HepG2 (cell line): ENCODE results near the gene SMIM36. TPM values are rescaled to one million over a fixed set of nuclear protein-coding genes. Genes with fewer than 3 reads are reported as not detected.

Experiments used
- DNMT3B ChIP-seq: conservative IDR thresholded peaks from 2 replicates; pipeline ENCODE4 v1.6.1; 2016; ENCODE audit warnings: missing biosample characterization, control low read depth
- GTF2F1 ChIP-seq: fragments of 150-350 bp; IDR thresholded peaks from 2 replicates; pipeline ENCODE4 v1.6.1; 2014; ENCODE audit warnings: low read length
- HIC2 ChIP-seq: sonication (generic); formaldehyde crosslinking; IDR thresholded peaks from 2 replicates; pipeline ENCODE4 v1.9.0; 2022; ENCODE audit warnings: low read depth, missing genetic modification reagents
- IRX3 ChIP-seq: sonication (generic); formaldehyde crosslinking; IDR thresholded peaks from 2 replicates; pipeline ENCODE4 v1.8.1; 2023; ENCODE audit warnings: mild to moderate bottlenecking, low read depth, missing genetic modification reagents, borderline replicate concordance
- KLF9 ChIP-seq: IDR thresholded peaks from 2 replicates; pipeline ENCODE4 v1.6.1; 2016; ENCODE audit warnings: low read depth
- MBD4 ChIP-seq: IDR thresholded peaks from 2 replicates; pipeline ENCODE4 v1.6.1; 2012; ENCODE audit warnings: low read length, inconsistent platforms, borderline replicate concordance
- PRDM10 ChIP-seq: sonication (generic); formaldehyde crosslinking; IDR thresholded peaks from 2 replicates; pipeline ENCODE4 v1.4.0; 2020; ENCODE audit warnings: low read depth, missing genetic modification reagents
- PRMT3 ChIP-seq: sonication (generic); formaldehyde crosslinking; IDR thresholded peaks from 2 replicates; pipeline ENCODE4 v1.8.1; 2022; ENCODE audit warnings: low read depth, mild to moderate bottlenecking, moderate library complexity, missing genetic modification reagents, borderline replicate concordance
- RAD51 ChIP-seq: fragments of 450-650 bp; IDR thresholded peaks from 2 replicates; pipeline ENCODE4 v1.6.1; 2016; ENCODE audit warnings: borderline replicate concordance
- RCOR2 ChIP-seq: IDR thresholded peaks from 2 replicates; pipeline ENCODE4 v1.6.1; 2016; ENCODE audit warnings: missing biosample characterization, missing genetic modification reagents
- REPIN1 ChIP-seq: sonication (generic); formaldehyde crosslinking; IDR thresholded peaks from 2 replicates; pipeline ENCODE4 v1.8.0; 2022; ENCODE audit warnings: missing genetic modification reagents, low read depth, mild to moderate bottlenecking, borderline replicate concordance
- SNAPC2 ChIP-seq: sonication (generic); formaldehyde crosslinking; IDR thresholded peaks from 2 replicates; pipeline ENCODE4 v1.8.1; 2022; ENCODE audit warnings: mild to moderate bottlenecking, missing genetic modification reagents
- THRA ChIP-seq: sonication (generic); formaldehyde crosslinking; IDR thresholded peaks from 2 replicates; pipeline ENCODE4 v1.4.0; 2020; ENCODE audit warnings: missing genetic modification reagents, borderline replicate concordance
- ZFYVE20 ChIP-seq: sonication (generic); formaldehyde crosslinking; IDR thresholded peaks from 2 replicates; pipeline ENCODE4 v1.8.0; 2023; ENCODE audit warnings: low read depth, mild to moderate bottlenecking, moderate library complexity, missing genetic modification reagents, borderline replicate concordance
- ZMYM3 ChIP-seq: sonication (generic); formaldehyde crosslinking; IDR thresholded peaks from 2 replicates; pipeline ENCODE4 v1.5.1; 2020; ENCODE audit warnings: mild to moderate bottlenecking, missing genetic modification reagents
- ZNF10 ChIP-seq: sonication (generic); formaldehyde crosslinking; IDR thresholded peaks from 2 replicates; pipeline ENCODE4 v1.4.0; 2020; ENCODE audit warnings: mild to moderate bottlenecking, low read depth, missing genetic modification reagents, borderline replicate concordance
- ZNF644 ChIP-seq: IDR thresholded peaks from 2 replicates; pipeline ENCODE4 v1.6.1; 2016; ENCODE audit warnings: low read depth
- ZNF7 ChIP-seq: IDR thresholded peaks from 2 replicates; pipeline ENCODE4 v1.6.1; 2016; ENCODE audit warnings: missing biosample characterization, missing genetic modification reagents
- ZNF713 ChIP-seq: sonication (generic); formaldehyde crosslinking; IDR thresholded peaks from 2 replicates; pipeline ENCODE4 v1.4.0; 2020; ENCODE audit warnings: mild to moderate bottlenecking, missing genetic modification reagents
- polyA plus RNA-seq, 8 experiments: library from polyadenylated mRNA; depleted of rRNA in 3 of 8; stranded (reverse) in 7 of 8; unstranded in 1 of 8; fragments of >200 nt; fragmentation: Illumina TruSeq in 4 of 8; extraction: Trizol in 4 of 8; gene quantifications; 2 replicates each; pipeline versions ENCODE4 v1.2.1 to v1.2.3, GENCODE V29; 2011 to 2016; ENCODE audit warnings: low read depth in 4 of 8, missing spikeins in 1 of 8, mixed read lengths in 1 of 8; ENCODE audit not compliant: insufficient read depth in 1 of 8
- total RNA-seq, 5 experiments: library from RNA; depleted of rRNA; stranded (reverse); fragments of >200 nt; fragmentation: Illumina TruSeq; extraction: Trizol; gene quantifications; 2 replicates each; pipeline ENCODE4 v1.2.3, GENCODE V29; 2016; ENCODE audit warnings: low read depth in 1 of 5
- TF ChIP-seq, protein P1 (sequence below): sonication (generic); formaldehyde crosslinking; IDR thresholded peaks from 2 replicates; pipeline ENCODE4 v1.4.0; 2020; ENCODE audit warnings: missing genetic modification reagents, borderline replicate concordance
- TF ChIP-seq, protein P2 (sequence below): IDR thresholded peaks from 2 replicates; pipeline ENCODE4 v1.6.1; 2016; ENCODE audit warnings: low read depth

SMIM36 gene
- total and polyA plus RNA-seq, 2 of the 13 experiments (the other 11 are each of a cell fraction or from before 2014, with no cell fraction given), result not detected

- TF ChIP-seq, protein P1, sequence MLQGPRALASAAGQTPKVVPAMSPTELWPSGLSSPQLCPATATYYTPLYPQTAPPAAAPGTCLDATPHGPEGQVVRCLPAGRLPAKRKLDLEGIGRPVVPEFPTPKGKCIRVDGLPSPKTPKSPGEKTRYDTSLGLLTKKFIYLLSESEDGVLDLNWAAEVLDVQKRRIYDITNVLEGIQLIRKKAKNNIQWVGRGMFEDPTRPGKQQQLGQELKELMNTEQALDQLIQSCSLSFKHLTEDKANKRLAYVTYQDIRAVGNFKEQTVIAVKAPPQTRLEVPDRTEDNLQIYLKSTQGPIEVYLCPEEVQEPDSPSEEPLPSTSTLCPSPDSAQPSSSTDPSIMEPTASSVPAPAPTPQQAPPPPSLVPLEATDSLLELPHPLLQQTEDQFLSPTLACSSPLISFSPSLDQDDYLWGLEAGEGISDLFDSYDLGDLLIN (CRISPR knock-in tag), result no peak
- no peak for TF ChIP-seq ZNF713 (CRISPR knock-in tag)
- no peak for TF ChIP-seq THRA
- TF ChIP-seq, protein P2, sequence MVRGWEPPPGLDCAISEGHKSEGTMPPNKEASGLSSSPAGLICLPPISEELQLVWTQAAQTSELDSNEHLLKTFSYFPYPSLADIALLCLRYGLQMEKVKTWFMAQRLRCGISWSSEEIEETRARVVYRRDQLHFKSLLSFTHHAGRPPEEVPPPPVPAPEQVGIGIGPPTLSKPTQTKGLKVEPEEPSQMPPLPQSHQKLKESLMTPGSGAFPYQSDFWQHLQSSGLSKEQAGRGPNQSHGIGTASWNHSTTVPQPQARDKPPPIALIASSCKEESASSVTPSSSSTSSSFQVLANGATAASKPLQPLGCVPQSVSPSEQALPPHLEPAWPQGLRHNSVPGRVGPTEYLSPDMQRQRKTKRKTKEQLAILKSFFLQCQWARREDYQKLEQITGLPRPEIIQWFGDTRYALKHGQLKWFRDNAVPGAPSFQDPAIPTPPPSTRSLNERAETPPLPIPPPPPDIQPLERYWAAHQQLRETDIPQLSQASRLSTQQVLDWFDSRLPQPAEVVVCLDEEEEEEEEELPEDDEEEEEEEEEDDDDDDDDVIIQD, result 0 out of 2 replicates have a peak, but pooled peaks have one; percentile 12
- no peak for TF ChIP-seq ZNF7 (CRISPR knock-in tag)
- no peak for TF ChIP-seq PRMT3 (CRISPR knock-in tag)
- TF ChIP-seq RCOR2 (CRISPR knock-in tag), result no peak; the same call in 1 of the 2 replicates
- TF ChIP-seq IRX3 (CRISPR knock-in tag), result no peak
- no peak for TF ChIP-seq GTF2F1
- no peak for TF ChIP-seq RAD51
- TF ChIP-seq MBD4, result peak; percentile 35; the same call in 1 of the 2 replicates
- no peak for TF ChIP-seq DNMT3B (CRISPR knock-in tag)
- no peak for TF ChIP-seq ZNF644 (CRISPR knock-in tag)
- TF ChIP-seq ZFYVE20 (CRISPR knock-in tag), result no peak
- TF ChIP-seq SNAPC2, result no peak
- TF ChIP-seq HIC2, result no peak
- no peak for TF ChIP-seq KLF9 (CRISPR knock-in tag)
- TF ChIP-seq ZMYM3 (CRISPR knock-in tag), result no peak
- TF ChIP-seq ZNF10 (CRISPR knock-in tag), result no peak
- TF ChIP-seq REPIN1 (CRISPR knock-in tag), result no peak
- peak; percentile 6; the same call in 1 of the 2 replicates for TF ChIP-seq PRDM10 (CRISPR knock-in tag)
Measured at GRCh38 chr17:55432358-55433028, 78.8 kb downstream of the SMIM36 start (continued).
